BLaER1 treated with 17β-estradiol and CSF1 and Interleukin-3, amounts not matched to agents 10 nM and 100 nM (cell line): ENCODE measurements around the gene DDX1.

Experiments used
- H3K27ac ChIP-seq, 11 experiments: shearing (Covaris generic); formaldehyde crosslinking; 2 replicates each; pipeline ENCODE4 v1.8.1; 2022
- H3K27me3 ChIP-seq, 11 experiments: shearing (Covaris generic); formaldehyde crosslinking; 2 replicates each; pipeline ENCODE4 v1.8.1; 2022
- H3K36me3 ChIP-seq, 11 experiments: shearing (Covaris generic); formaldehyde crosslinking; 2 replicates each; pipeline ENCODE4 v1.8.1; 2022
- H3K4me1 ChIP-seq, 10 experiments: shearing (Covaris generic); formaldehyde crosslinking; 2 replicates each; pipeline ENCODE4 v1.8.1; 2022
- H3K4me2 ChIP-seq, 11 experiments: shearing (Covaris generic); formaldehyde crosslinking; 2 replicates each; pipeline ENCODE4 v1.8.1; 2022
- H3K4me3 ChIP-seq, 10 experiments: shearing (Covaris generic); formaldehyde crosslinking; 2 replicates each; pipeline ENCODE4 v1.8.1; 2022
- H3K9ac ChIP-seq, 11 experiments: shearing (Covaris generic); formaldehyde crosslinking; 2 replicates each; pipeline ENCODE4 v1.8.1; 2022
- H3K9me3 ChIP-seq, 11 experiments: shearing (Covaris generic); formaldehyde crosslinking; replicated peaks in 1 of 11; 2 replicates each; pipeline ENCODE4 v1.8.1; 2022
- H4K20me1 ChIP-seq, 11 experiments: shearing (Covaris generic); formaldehyde crosslinking; 2 replicates each; pipeline ENCODE4 v1.8.1; 2022
- Cebpa-rat ChIP-seq, 11 experiments: shearing (Covaris generic); IDR thresholded peaks; 2 replicates each; pipeline ENCODE4 v1.8.1; 2022

The DDX1 gene

DNA sequence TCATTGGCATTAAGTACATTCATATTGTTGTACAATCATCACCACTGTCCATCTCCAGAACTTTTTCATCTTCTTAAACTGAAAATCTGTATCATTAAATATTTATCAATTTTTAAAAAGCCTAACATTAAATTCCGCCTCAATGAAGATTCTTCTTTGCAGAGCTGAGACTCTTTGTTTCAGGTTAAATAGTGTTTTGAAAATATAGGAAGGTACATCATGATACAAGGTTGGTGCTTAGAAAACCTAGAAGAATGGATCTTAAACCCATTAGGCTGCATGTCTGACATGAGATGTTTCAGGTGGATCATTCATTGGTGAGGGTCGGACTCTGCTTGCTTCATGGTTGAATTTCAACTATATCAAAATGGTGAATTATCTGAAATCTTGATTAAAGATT is 30.5 kb downstream of the DDX1 start:
- Histone ChIP-seq H3K27ac (no peak overlapping the region), H3K4me1 (no peaks in the 10 kb centered on the region), H3K36me3 (peaks cover 88 to 100% (median 98%) of the 10 kb centered on the region in 11 experiments), H3K27me3 (no peaks in the 10 kb centered on the region), H3K4me3 (no peak overlapping the region), H3K9ac (no peak overlapping the region), H3K9me3 (peaks cover 0 to 18% (median 7%) of the 10 kb centered on the region in 11 experiments; a peak in 9 of 22 replicates), H3K4me2 (no peak overlapping the region), H4K20me1 (peaks cover 0 to 14% (median 8%) of the 10 kb centered on the region in 11 experiments; a peak in 6 of 22 replicates)
- TF ChIP-seq Cebpa-rat (IDR thresholded peaks at IDR 0.05) = no peak

DNA sequence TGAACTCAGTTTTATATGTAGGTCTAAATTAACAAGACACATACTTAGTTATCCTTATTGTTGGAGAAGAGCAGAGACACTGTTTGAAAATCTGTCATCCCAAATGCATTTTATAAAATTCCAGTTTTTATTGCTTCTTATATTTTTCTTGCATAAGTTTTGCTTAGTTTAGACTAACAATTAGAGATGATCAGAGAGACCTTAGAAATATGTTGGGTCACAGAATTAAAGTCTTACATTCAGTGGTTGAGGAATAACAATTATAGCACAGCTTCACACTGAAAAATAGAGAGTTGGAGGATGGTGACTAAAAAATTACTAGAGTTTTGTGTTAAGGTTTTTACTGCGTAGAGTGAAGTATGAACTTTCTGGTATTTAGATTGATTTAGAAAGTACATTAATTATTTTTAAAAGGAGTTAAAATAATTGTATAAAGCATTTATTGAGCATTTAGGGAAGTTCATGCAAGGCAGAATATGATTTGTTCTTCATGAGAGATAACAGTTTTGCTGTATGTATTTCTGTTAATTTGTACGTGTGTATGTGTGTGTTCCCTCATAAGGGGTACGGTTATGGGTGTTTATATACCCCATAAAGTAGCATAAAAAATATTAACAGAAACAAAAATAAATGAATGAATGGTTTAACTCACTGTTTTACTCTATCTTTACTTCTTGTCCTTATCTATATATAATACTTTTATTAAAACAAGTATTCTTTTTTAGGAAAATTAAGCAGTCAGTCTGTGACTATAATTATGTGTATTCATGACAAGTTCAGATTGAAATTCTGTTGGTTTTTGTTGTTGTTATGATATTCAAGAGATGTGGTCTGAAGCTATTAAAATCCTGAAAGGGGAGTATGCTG is 31.2 kb downstream of the DDX1 start:
- Histone ChIP-seq H3K9me3 (peaks cover 0 to 18% (median 7%) of the 10 kb centered on the region in 11 experiments; a peak in 9 of 22 replicates), H3K36me3 (peaks cover 94 to 100% (median 99%) of the 10 kb centered on the region in 11 experiments), H3K4me3 (no peak overlapping the region), H3K4me2 (no peak overlapping the region), H3K4me1 (no peaks in the 10 kb centered on the region), H3K27me3 (no peaks in the 10 kb centered on the region), H4K20me1 (peaks cover 0 to 17% (median 8%) of the 10 kb centered on the region in 11 experiments; a peak in 7 of 22 replicates), H3K9ac (no peak overlapping the region), H3K27ac (no peak overlapping the region)
- no peak for TF ChIP-seq Cebpa-rat (IDR thresholded peaks at IDR 0.05)

DNA sequence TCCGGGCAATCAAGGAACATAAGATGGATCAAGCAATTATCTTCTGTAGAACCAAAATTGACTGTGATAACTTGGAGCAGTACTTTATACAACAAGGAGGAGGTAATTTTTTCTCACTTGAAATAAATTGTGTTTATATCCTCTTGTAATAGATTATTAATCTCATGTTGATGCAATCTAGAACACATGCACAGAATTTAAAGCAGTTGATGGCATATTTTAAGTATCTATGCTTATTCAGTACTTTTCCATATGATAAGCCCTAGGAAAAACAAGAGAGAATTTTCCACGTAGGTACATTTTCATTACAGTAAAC is 31.8 kb downstream of the DDX1 start:
- H3K9me3 ChIP-seq = peaks cover 0 to 18% (median 7%) of the 10 kb centered on the region in 11 experiments; a peak in 9 of 22 replicates
- H3K4me2 ChIP-seq = no peak overlapping the region
- H3K4me3 ChIP-seq = no peak overlapping the region
- no peaks in the 10 kb centered on the region for H3K4me1 ChIP-seq
- no peaks in the 10 kb centered on the region for H3K27me3 ChIP-seq
- no peak overlapping the region for H3K27ac ChIP-seq
- peaks cover 92 to 100% (median 99%) of the 10 kb centered on the region in 11 experiments for H3K36me3 ChIP-seq
- H4K20me1 ChIP-seq = peaks cover 0 to 14% (median 6%) of the 10 kb centered on the region in 11 experiments; a peak in 7 of 22 replicates
- TF ChIP-seq Cebpa-rat (IDR thresholded peaks at IDR 0.05) = no peak
- H3K9ac ChIP-seq = no peak overlapping the region

DNA sequence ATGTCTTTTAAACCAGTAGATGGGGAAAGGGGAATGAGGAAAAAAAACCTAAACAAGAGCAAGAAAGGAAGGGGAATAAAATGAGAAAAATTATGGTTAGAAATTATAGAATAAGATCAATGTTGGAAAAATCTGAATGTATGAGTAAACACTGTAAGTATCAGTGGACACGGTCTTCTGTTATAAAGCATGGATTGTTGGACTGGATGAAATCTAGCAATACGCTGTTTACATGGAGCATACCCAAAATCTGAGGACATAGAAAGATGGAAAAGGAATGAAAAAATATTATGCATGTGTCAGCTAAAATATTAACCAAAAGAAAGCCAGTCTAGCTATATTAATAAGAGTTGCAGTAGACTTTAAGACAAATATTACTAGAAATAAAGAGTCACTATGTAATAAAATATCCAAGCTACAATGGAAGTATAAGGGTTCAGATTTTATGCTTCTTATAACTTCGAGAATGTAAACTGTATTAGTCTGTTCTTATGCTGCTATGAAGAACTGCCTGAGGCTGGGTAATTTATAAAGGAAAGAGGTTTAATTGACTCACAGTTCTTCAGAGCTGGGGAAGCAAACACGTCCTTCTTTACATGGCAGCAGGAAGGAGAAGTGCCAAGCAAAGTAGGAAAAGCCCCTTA is 32.4 kb downstream of the DDX1 start:
- peaks cover 92 to 100% (median 99%) of the 10 kb centered on the region in 11 experiments for H3K36me3 ChIP-seq

DNA sequence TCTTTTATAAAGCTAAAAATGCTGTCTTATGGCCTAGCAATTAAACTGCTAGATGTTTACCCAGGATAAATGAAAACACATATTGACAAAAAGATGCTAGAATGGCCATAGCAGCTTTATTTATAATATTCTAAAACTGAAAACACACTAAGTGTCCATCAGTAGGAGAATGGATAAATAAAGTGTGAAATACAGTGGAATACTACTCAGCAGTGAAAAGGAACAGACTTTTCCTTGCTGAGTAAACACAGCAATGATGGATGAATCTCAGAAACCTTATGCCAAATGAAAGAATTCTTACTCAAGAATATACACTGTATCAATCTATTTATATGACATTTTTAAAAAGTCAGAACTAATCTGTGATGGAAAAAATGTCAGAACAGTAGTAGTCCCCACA is 33.2 kb downstream of the DDX1 start:
- Histone ChIP-seq H3K9me3 (peaks cover 0 to 18% (median 7%) of the 10 kb centered on the region in 11 experiments; a peak in 9 of 22 replicates), H4K20me1 (peaks cover 0 to 6% (median 0%) of the 10 kb centered on the region in 11 experiments; a peak in 2 of 22 replicates), H3K4me3 (no peak overlapping the region), H3K27ac (no peak overlapping the region), H3K4me2 (no peak overlapping the region), H3K27me3 (no peaks in the 10 kb centered on the region), H3K4me1 (no peaks in the 10 kb centered on the region), H3K36me3 (peaks cover 90 to 100% (median 99%) of the 10 kb centered on the region in 11 experiments), H3K9ac (no peak overlapping the region)
- TF ChIP-seq Cebpa-rat (IDR thresholded peaks at IDR 0.05) = no peak

More for the DNA sequence above, 32.4 kb downstream of the DDX1 start:
- Histone ChIP-seq H3K9me3 (peaks cover 0 to 18% (median 7%) of the 10 kb centered on the region in 11 experiments; a peak in 9 of 22 replicates), H3K4me2 (no peak overlapping the region), H3K9ac (no peak overlapping the region), H3K4me3 (no peak overlapping the region), H3K27me3 (no peaks in the 10 kb centered on the region), H4K20me1 (peaks cover 0 to 8% (median 3%) of the 10 kb centered on the region in 11 experiments; a peak in 6 of 22 replicates), H3K27ac (no peak overlapping the region), H3K4me1 (no peaks in the 10 kb centered on the region)
- TF ChIP-seq Cebpa-rat (IDR thresholded peaks at IDR 0.05) = no peak

DNA sequence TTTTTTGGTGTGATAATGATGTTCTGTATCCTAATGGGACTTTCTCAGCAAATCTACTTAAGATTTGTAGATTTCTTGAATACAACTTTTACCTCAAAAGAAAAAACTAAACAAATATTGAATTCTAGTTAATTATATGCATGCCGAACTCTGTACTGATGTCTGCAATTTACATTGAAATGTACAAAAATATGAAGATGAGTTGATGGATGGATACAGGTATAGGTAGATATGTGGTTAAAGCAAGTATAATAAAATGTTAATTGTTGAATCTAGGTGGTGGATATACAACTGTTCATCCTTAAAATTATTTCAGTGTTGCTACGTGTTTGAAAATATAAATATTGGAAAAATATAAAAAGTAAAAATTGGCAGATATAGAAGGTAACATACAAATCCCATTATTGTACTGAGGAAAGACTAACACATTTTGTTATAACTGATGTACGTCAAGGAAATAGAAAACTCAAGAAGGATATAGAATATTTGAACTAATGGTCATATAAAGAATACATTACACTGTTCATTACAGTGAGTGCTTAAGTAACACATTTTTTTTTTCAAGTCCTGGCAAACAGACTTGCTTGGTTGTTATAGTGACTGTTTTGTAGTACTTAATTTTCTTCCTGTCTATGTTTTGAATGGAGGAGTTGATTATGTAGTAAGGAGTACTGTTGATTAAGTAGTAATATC is 33.8 kb downstream of the DDX1 start:
- H3K36me3 ChIP-seq = peaks cover 90 to 100% (median 99%) of the 10 kb centered on the region in 11 experiments
- no peak overlapping the region for H3K9ac ChIP-seq
- no peak overlapping the region for H3K27ac ChIP-seq
- H3K9me3 ChIP-seq = peaks cover 0 to 18% (median 7%) of the 10 kb centered on the region in 11 experiments; a peak in 9 of 22 replicates
- no peaks in the 10 kb centered on the region for H3K27me3 ChIP-seq
- H3K4me1 ChIP-seq = no peaks in the 10 kb centered on the region
- no peak overlapping the region for H3K4me2 ChIP-seq
- H3K4me3 ChIP-seq = no peak overlapping the region
- TF ChIP-seq Cebpa-rat (IDR thresholded peaks at IDR 0.05) = no peak
- H4K20me1 ChIP-seq = peaks cover 0 to 6% (median 0%) of the 10 kb centered on the region in 11 experiments; a peak in 2 of 22 replicates

DNA sequence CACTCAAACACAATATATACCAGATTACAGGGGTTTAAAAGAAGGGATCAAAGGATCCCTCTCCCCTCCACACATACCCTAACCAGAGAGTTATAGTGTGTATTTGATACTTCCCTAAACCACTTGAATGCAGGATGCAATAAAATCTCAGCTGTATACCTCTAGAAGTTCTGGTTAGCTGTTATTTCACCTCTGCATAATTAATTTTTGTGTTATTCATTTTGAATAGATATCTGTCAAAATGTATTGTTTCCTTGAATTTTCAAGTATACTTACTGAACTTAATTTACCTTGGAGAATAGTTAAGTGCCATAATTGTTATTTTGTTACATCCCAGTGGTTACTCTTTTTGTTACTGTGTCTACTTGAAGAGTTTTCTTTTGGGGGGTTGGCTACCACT is 34.5 kb downstream of the DDX1 start:
- no peak for TF ChIP-seq Cebpa-rat (IDR thresholded peaks at IDR 0.05)
- peaks cover 0 to 6% (median 0%) of the 10 kb centered on the region in 11 experiments; a peak in 2 of 22 replicates for H4K20me1 ChIP-seq
- peaks cover 0 to 18% (median 7%) of the 10 kb centered on the region in 11 experiments; a peak in 9 of 22 replicates for H3K9me3 ChIP-seq
- H3K27ac ChIP-seq = no peak overlapping the region
- H3K4me1 ChIP-seq = no peaks in the 10 kb centered on the region
- peaks cover 92 to 100% (median 99%) of the 10 kb centered on the region in 11 experiments for H3K36me3 ChIP-seq
- no peak overlapping the region for H3K9ac ChIP-seq
- H3K4me2 ChIP-seq = no peak overlapping the region
- H3K4me3 ChIP-seq = no peak overlapping the region
- H3K27me3 ChIP-seq = no peaks in the 10 kb centered on the region

DNA sequence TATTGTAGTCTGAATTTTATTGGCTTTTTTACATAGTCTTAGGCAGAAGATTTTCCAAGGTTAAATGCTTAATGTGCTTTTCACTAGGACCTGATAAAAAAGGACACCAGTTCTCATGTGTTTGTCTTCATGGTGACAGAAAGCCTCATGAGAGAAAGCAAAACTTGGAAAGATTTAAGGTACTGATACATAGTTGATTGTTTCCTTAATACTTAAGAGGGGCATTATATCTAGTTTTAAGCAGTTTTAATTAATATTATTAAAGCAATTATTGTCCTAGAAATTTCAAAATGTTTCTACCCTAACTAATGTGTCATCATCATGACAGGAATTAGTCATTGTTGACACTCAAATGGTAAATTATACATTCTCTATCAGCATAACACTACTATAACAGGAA is 35.3 kb downstream of the DDX1 start:
- Histone ChIP-seq H3K4me2 (no peak overlapping the region), H4K20me1 (peaks cover 0 to 6% (median 0%) of the 10 kb centered on the region in 11 experiments; a peak in 3 of 22 replicates), H3K27me3 (no peaks in the 10 kb centered on the region), H3K9me3 (peaks cover 0 to 18% (median 7%) of the 10 kb centered on the region in 11 experiments; a peak in 9 of 22 replicates), H3K36me3 (peaks cover 92 to 100% (median 99%) of the 10 kb centered on the region in 11 experiments), H3K4me1 (no peaks in the 10 kb centered on the region), H3K4me3 (no peak overlapping the region), H3K9ac (no peak overlapping the region), H3K27ac (no peak overlapping the region)
- TF ChIP-seq Cebpa-rat (IDR thresholded peaks at IDR 0.05) = no peak
